Vagina (tissue), 2 donors: ENCODE results near the gene SIRPD. TPM values are rescaled to one million over a fixed set of nuclear protein-coding genes. Genes with fewer than 3 reads are reported as not detected.

Experiments used
- DNase-seq, 2 donors: peaks; one replicate each; pipeline ENCODE4 v3.0.0-alpha.2; 2017; ENCODE audit errors: extremely low spot score in 2 of 2
- H3K27ac ChIP-seq: fragments of 200-600 bp; sonication (generic); one replicate; pipeline ENCODE4 v1.5.1; 2019
- H3K27me3 ChIP-seq: fragments of 200-600 bp; sonication (generic); one replicate; pipeline ENCODE4 v1.5.1; 2019
- H3K36me3 ChIP-seq, 2 donors: fragments of 200-600 bp; sonication (generic); one replicate each; pipeline ENCODE4 v1.5.1; 2017 to 2019
- H3K4me1 ChIP-seq: fragments of 200-600 bp; sonication (generic); one replicate; pipeline ENCODE4 v1.5.1; 2019
- H3K4me3 ChIP-seq, 2 donors: fragments of 200-600 bp; sonication (generic); 1 replicate in 1 of 2; 2 replicates in 1 of 2; pipeline ENCODE4 v1.5.1; 2016 to 2019
- H3K9me3 ChIP-seq: fragments of 200-600 bp; sonication (generic); one replicate; pipeline ENCODE4 v1.5.1; 2019
- POLR2A ChIP-seq, 2 donors: fragments of 450-650 bp; IDR thresholded peaks; one replicate each; pipeline ENCODE4 v1.6.1; 2017; ENCODE audit warnings: antibody characterized with exemption in 2 of 2, mild to moderate bottlenecking in 2 of 2, moderate library complexity in 2 of 2
- POLR2AphosphoS5 ChIP-seq, 2 donors: sonication (generic); formaldehyde crosslinking; IDR thresholded peaks; one replicate each; pipeline ENCODE4 v1.9.0; 2017; ENCODE audit warnings: antibody characterized with exemption in 2 of 2, mild to moderate bottlenecking in 2 of 2, low read depth in 1 of 2; ENCODE audit not compliant: insufficient read depth in 1 of 2
- intact Hi-C: fragments of 100-400 bp; cut with DNase I; formaldehyde crosslinking; loops from one replicate; pipeline ENCODE4 v1.15.1; 2023
- total RNA-seq: library from RNA; depleted of rRNA; stranded (reverse); fragments of >200 nt; gene quantifications from one replicate; pipeline ENCODE4 v1.2.3, GENCODE V29; 2016
- TF ChIP-seq, protein P1 (sequence below), 3 experiments: fragments of 450-650 bp in 2 of 3; fragments of 200-600 bp in 1 of 3; sonication (generic) in 1 of 3; IDR thresholded peaks; one replicate each; pipeline ENCODE4 v1.5.1; 2017 to 2019; ENCODE audit warnings: antibody characterized with exemption in 3 of 3, mild to moderate bottlenecking in 2 of 3, moderate library complexity in 2 of 3

Gene SIRPD
- total RNA-seq, 1 donor from 2014 or later = not detected

DNA sequence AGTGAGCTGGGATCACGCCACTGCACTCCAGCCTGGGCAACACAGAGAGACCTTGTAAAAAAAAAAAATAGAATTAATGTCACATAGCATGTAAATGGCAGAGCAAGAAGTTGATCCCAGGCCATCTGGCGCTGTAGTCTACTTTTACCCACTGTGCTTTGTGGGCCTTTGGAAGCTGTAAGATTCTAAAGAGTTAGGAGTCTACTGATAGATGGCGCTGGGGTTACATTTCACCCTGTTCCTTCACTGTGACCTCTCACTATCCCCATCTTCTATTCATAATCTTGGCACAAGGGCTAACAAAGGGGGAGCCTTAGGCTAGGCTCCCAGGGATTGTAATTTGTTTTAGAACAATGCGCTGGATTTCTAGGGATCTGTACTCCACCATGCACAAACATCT lies 24.4 kb downstream of the SIRPD start:
- DNase-seq = no peak
- H3K27me3 ChIP-seq = no peaks in the 10 kb centered on the region
- intact Hi-C loops = no loop called here
- H3K4me3 ChIP-seq = no peak overlapping the region
- no peaks in the 10 kb centered on the region for H3K36me3 ChIP-seq
- TF ChIP-seq, protein P1, sequence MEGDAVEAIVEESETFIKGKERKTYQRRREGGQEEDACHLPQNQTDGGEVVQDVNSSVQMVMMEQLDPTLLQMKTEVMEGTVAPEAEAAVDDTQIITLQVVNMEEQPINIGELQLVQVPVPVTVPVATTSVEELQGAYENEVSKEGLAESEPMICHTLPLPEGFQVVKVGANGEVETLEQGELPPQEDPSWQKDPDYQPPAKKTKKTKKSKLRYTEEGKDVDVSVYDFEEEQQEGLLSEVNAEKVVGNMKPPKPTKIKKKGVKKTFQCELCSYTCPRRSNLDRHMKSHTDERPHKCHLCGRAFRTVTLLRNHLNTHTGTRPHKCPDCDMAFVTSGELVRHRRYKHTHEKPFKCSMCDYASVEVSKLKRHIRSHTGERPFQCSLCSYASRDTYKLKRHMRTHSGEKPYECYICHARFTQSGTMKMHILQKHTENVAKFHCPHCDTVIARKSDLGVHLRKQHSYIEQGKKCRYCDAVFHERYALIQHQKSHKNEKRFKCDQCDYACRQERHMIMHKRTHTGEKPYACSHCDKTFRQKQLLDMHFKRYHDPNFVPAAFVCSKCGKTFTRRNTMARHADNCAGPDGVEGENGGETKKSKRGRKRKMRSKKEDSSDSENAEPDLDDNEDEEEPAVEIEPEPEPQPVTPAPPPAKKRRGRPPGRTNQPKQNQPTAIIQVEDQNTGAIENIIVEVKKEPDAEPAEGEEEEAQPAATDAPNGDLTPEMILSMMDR (IDR thresholded peaks at IDR 0.05) = no peak
- no peak for TF ChIP-seq POLR2A (IDR thresholded peaks at IDR 0.05)
- TF ChIP-seq POLR2AphosphoS5 (IDR thresholded peaks at IDR 0.05; ENCODE audit: insufficient read depth in 1 of 2, low read depth in 1 of 2) = no peak
- no peaks in the 10 kb centered on the region for H3K9me3 ChIP-seq
- no peaks in the 10 kb centered on the region for H3K4me1 ChIP-seq
- H3K27ac ChIP-seq = no peak overlapping the region

DNA sequence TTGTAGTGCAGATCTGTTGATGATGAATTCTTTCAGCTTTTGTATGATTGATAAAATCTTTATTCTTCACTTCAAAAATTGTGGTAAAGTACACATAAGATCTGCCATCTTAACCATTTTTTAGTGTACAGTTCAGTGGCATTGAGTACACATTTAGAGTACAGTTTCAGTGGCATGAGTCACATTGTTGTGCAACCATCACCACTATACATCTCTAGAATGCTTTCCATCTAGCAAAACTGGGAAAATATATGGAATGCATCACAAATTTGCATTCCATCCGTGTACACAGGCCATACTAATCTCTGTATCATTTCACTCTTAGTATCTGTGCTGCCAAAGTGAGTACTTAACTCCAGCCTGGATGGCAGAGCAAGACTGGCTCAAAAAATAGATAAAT lies 28.7 kb downstream of the SIRPD start:
- DNase-seq = no peak
- H3K27ac ChIP-seq = no peak overlapping the region
- H3K36me3 ChIP-seq = no peaks in the 10 kb centered on the region
- no peaks in the 10 kb centered on the region for H3K27me3 ChIP-seq
- no peaks in the 10 kb centered on the region for H3K4me1 ChIP-seq
- H3K4me3 ChIP-seq = no peak overlapping the region
- intact Hi-C loops = no loop called here
- TF ChIP-seq, protein P1 (IDR thresholded peaks at IDR 0.05) = no peak
- TF ChIP-seq POLR2AphosphoS5 (IDR thresholded peaks at IDR 0.05; ENCODE audit: insufficient read depth in 1 of 2, low read depth in 1 of 2) (no peak), POLR2A (IDR thresholded peaks at IDR 0.05) (no peak)
- no peaks in the 10 kb centered on the region for H3K9me3 ChIP-seq

DNA sequence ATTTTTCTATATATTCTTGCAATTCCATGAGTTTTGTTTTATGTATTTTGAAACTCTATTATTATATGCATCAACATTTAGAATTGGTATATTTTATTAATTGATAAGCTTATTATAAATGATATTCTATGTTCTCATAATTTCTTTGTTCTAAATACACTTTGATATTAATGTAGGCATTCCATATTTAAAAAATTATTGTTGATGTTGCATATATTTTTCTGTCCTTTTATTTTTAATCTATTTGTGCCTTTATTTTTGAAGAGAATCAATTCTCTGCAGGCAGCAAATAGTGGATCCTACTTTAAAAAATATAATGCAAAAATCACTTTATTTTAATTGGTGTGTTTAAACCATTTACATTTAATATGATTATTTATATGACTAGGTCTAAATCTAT lies 29.6 kb downstream of the SIRPD start:
- DNase-seq = no peak
- intact Hi-C loops = no loop called here
- H3K27ac ChIP-seq = no peak overlapping the region
- H3K9me3 ChIP-seq = no peaks in the 10 kb centered on the region
- no peaks in the 10 kb centered on the region for H3K36me3 ChIP-seq
- no peaks in the 10 kb centered on the region for H3K4me1 ChIP-seq
- TF ChIP-seq POLR2AphosphoS5 (IDR thresholded peaks at IDR 0.05; ENCODE audit: insufficient read depth in 1 of 2, low read depth in 1 of 2) = no peak
- no peak for TF ChIP-seq POLR2A (IDR thresholded peaks at IDR 0.05)
- TF ChIP-seq, protein P1 (IDR thresholded peaks at IDR 0.05) = no peak
- no peaks in the 10 kb centered on the region for H3K27me3 ChIP-seq
- no peak overlapping the region for H3K4me3 ChIP-seq

DNA sequence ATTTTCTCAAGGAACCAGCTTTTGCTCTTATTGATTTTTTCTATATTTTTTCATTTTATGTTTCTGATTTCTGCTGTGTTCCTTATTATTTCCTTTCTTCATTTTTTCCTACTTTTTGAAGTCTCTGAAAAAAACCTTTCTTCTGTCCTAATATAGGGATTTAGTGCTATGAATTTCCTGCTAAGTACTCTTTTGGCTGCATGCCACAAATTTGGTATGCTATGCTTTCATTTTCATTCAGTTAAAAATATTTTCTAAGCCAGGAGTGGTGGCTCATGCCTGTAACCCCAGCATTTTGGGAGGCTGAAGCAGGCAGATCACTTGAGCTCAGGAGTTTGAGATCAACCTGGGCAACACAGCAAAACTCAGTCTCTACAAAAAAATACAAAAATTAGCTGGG lies 30.6 kb downstream of the SIRPD start:
- intact Hi-C loops = no loop called here
- TF ChIP-seq POLR2A (IDR thresholded peaks at IDR 0.05) = no peak
- TF ChIP-seq POLR2AphosphoS5 (IDR thresholded peaks at IDR 0.05; ENCODE audit: insufficient read depth in 1 of 2, low read depth in 1 of 2) = no peak
- TF ChIP-seq, protein P1 (IDR thresholded peaks at IDR 0.05) = no peak
- no peaks in the 10 kb centered on the region for H3K36me3 ChIP-seq
- no peak overlapping the region for H3K4me3 ChIP-seq
- no peak overlapping the region for H3K27ac ChIP-seq
- H3K4me1 ChIP-seq = no peaks in the 10 kb centered on the region
- no peaks in the 10 kb centered on the region for H3K27me3 ChIP-seq
- DNase-seq = no peak
- H3K9me3 ChIP-seq = no peaks in the 10 kb centered on the region

DNA sequence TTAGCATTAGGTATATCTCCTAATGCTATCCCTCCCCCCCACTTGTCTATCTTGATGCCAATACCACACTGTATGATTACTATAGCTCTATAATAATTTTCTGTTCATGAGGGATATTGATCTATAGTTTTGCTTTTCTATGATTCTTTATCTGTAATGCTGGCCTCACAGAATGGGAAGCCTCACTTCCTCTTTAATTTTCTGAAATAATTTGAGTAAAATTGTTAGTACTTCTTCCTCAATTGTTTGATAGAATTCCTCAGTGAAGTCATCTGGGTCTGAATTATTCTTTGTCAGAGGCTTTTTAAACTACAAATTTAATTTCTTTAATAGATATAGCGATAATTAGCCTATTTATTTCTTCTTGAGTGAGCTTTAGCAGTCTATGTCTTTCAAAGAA lies 31.2 kb downstream of the SIRPD start:
- no peak for DNase-seq
- no peaks in the 10 kb centered on the region for H3K27me3 ChIP-seq
- no peaks in the 10 kb centered on the region for H3K4me1 ChIP-seq
- no peak overlapping the region for H3K4me3 ChIP-seq
- TF ChIP-seq, protein P1 (IDR thresholded peaks at IDR 0.05) = no peak
- TF ChIP-seq POLR2A (IDR thresholded peaks at IDR 0.05) (no peak), POLR2AphosphoS5 (IDR thresholded peaks at IDR 0.05; ENCODE audit: insufficient read depth in 1 of 2, low read depth in 1 of 2) (no peak)
- intact Hi-C loops = no loop called here
- H3K9me3 ChIP-seq = no peaks in the 10 kb centered on the region
- no peak overlapping the region for H3K27ac ChIP-seq
- H3K36me3 ChIP-seq = no peaks in the 10 kb centered on the region
